Measurements from ENCODE around the gene CDK5RAP2.

The CDK5RAP2 gene

DNA sequence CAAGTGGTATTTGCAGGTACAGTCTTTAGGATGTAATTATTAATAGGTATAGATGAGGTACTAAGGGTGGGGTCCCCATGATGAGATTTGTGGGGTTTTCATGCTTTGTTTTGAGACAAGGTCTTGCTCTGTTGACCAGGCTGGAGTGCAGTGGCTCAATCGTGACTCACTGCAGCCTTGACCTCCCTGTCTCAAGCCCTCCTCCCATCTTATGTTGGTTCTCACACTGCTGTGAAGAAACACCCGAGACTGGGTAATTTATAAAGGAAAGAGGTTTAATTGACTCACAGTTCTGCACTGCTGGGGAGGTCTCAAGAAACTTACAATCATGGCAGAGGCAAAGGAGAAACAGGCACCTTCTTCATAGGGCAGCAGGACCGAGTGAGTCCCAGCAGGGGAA is 217.5 kb downstream of the CDK5RAP2 start:
- Histone ChIP-seq H3K27ac (no peak overlapping the region), H3K4me3 (no peak overlapping the region)
- no peak for DNase-seq (ENCODE audit: low spot score)
- TF ChIP-seq, protein P1, sequence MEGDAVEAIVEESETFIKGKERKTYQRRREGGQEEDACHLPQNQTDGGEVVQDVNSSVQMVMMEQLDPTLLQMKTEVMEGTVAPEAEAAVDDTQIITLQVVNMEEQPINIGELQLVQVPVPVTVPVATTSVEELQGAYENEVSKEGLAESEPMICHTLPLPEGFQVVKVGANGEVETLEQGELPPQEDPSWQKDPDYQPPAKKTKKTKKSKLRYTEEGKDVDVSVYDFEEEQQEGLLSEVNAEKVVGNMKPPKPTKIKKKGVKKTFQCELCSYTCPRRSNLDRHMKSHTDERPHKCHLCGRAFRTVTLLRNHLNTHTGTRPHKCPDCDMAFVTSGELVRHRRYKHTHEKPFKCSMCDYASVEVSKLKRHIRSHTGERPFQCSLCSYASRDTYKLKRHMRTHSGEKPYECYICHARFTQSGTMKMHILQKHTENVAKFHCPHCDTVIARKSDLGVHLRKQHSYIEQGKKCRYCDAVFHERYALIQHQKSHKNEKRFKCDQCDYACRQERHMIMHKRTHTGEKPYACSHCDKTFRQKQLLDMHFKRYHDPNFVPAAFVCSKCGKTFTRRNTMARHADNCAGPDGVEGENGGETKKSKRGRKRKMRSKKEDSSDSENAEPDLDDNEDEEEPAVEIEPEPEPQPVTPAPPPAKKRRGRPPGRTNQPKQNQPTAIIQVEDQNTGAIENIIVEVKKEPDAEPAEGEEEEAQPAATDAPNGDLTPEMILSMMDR (IDR thresholded peaks at IDR 0.05), result no peak

- no peak overlapping the region for H3K27ac ChIP-seq
- TF ChIP-seq, protein P1 (IDR thresholded peaks at IDR 0.05), result no peak
- H3K4me3 ChIP-seq, result no peak overlapping the region
- no peak for DNase-seq (ENCODE audit: low spot score)
Observed at GRCh38 chr9:120361551-120361950, 218.4 kb downstream of the CDK5RAP2 start.

- peak; percentile 50 for DNase-seq (ENCODE audit: low spot score)
- no peak overlapping the region for H3K4me3 ChIP-seq
- TF ChIP-seq, protein P1 (IDR thresholded peaks at IDR 0.05), result no peak
- H3K27ac ChIP-seq, result no peak overlapping the region
Observed at GRCh38 chr9:120360510-120360909, 219.5 kb downstream of the CDK5RAP2 start.

DNA sequence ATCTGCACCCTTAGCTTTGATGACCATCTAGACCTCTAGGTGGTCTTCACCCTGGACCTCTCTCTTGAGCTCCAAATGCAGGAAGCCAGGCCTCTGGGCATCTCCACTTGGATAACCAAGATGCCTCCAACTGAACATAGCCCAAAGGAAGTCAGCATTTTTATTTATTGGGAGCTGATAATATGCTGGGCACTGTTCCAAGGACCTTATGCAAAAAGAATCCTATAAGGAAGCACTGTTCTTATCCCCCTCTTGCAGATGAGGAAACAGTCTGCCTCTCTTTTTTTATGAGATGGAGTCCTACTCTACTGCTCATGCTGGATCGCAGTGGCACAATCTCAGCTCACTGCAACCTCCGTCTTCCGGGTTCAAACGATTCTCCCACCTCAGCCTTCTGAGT is 219.9 kb downstream of the CDK5RAP2 start:
- DNase-seq (ENCODE audit: low spot score), result no peak
- TF ChIP-seq, protein P1 (IDR thresholded peaks at IDR 0.05), result no peak
- H3K27ac ChIP-seq, result no peak overlapping the region
- H3K4me3 ChIP-seq, result no peak overlapping the region

DNA sequence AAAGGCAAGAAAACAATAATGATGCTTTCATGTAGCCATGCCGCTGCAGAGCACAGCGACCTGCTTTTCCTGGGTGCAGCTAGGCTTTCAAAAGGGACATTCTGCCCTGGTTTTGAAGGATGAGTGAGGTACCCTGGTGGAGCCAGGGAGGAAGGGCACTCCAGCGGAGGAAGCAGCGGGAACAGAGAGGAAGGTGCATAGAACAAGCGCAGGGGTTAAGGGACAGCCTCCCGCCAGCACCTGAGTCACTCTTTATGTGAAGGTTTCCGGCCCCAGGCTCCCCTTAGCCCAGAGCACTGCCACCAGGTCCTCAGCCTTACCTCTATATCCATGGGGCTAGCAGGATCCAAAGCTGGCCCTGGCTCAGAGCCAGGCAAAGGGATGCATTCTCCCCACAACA is 221.1 kb downstream of the CDK5RAP2 start:
- no peak overlapping the region for H3K4me3 ChIP-seq
- TF ChIP-seq, protein P1 (IDR thresholded peaks at IDR 0.05), result no peak
- no peak overlapping the region for H3K27ac ChIP-seq
- DNase-seq (ENCODE audit: low spot score), result peak; percentile 46

DNA sequence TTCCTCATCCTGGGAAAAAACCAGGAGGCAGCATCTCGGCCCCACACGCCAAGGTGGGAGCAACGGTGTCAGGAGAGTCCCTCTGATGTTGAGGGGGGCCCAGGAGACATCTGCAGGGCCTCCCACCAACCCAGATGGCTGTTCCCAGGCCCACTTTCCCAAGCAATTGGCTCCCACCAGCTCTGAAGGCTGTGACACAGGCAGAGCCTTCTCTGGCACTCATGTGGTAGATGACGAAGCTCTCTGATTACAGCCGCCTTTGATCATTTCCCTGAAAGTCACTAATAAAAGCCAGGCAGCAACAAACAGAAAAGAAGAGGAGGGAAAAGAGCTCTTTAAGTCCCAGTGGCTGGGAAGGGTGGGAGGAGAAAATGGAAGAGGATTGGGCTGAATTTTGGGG is 226.5 kb downstream of the CDK5RAP2 start:
- H3K27ac ChIP-seq, result no peak overlapping the region
- DNase-seq (ENCODE audit: low spot score), result no peak
- no peak overlapping the region for H3K4me3 ChIP-seq
- TF ChIP-seq, protein P1 (IDR thresholded peaks at IDR 0.05), result no peak

- Histone ChIP-seq H3K4me3 (no peak overlapping the region), H3K27ac (no peak overlapping the region)
- TF ChIP-seq, protein P1 (IDR thresholded peaks at IDR 0.05), result no peak
- DNase-seq (ENCODE audit: low spot score), result no peak
Observed at GRCh38 chr9:120351106-120351505, 228.9 kb downstream of the CDK5RAP2 start.

All from coronary artery (tissue), 2 donors.